NCI-H1105 treated with DMSO at 0.1 percent for 48 hours (cell line): ENCODE results near the gene RIMBP2.

ENCODE experiments used
- DNase-seq: peaks from one replicate; lab custom pipeline; 2025; lab: John Stamatoyannopoulos, UW

RIMBP2 gene

GRCh38 chr12:130440411-130441080 lies 275.6 kb downstream of the RIMBP2 start:
- no peak for DNase-seq

- DNase-seq, result no peak
Measured at GRCh38 chr12:130439250-130439649, 276.8 kb downstream of the RIMBP2 start.

- DNase-seq, result no peak
Measured at GRCh38 chr12:130438711-130439110, 277.4 kb downstream of the RIMBP2 start.

- no peak for DNase-seq
Measured at GRCh38 chr12:130438243-130438620, 277.9 kb downstream of the RIMBP2 start.

GRCh38 chr12:130437555-130438242 lies 278.4 kb downstream of the RIMBP2 start:
- no peak for DNase-seq

- DNase-seq, result no peak
Measured at GRCh38 chr12:130436741-130437501, 279.2 kb downstream of the RIMBP2 start.

- DNase-seq, result no peak
Measured at GRCh38 chr12:130435826-130436225, 280.3 kb downstream of the RIMBP2 start.

- no peak for DNase-seq
Measured at GRCh38 chr12:130435331-130435730, 280.8 kb downstream of the RIMBP2 start.

- DNase-seq, result no peak
Measured at GRCh38 chr12:130434560-130434959, 281.5 kb downstream of the RIMBP2 start.

GRCh38 chr12:130433834-130434233 lies 282.3 kb downstream of the RIMBP2 start:
- DNase-seq, result no peak

GRCh38 chr12:130433411-130433810 lies 282.7 kb downstream of the RIMBP2 start:
- no peak for DNase-seq

- DNase-seq, result no peak
Measured at GRCh38 chr12:130431176-130431575, 284.9 kb downstream of the RIMBP2 start.

GRCh38 chr12:130429656-130430505 lies 286.2 kb downstream of the RIMBP2 start:
- no peak for DNase-seq

- DNase-seq, result no peak
Measured at GRCh38 chr12:130428116-130428515, 288.0 kb downstream of the RIMBP2 start.

- DNase-seq, result no peak
Measured at GRCh38 chr12:130427381-130427887, 288.7 kb downstream of the RIMBP2 start.

GRCh38 chr12:130425698-130426245 lies 290.3 kb downstream of the RIMBP2 start:
- DNase-seq, result no peak

- no peak for DNase-seq
Measured at GRCh38 chr12:130424858-130425697, 291.0 kb downstream of the RIMBP2 start.

GRCh38 chr12:130423991-130424857 lies 291.9 kb downstream of the RIMBP2 start:
- DNase-seq, result no peak

- no peak for DNase-seq
Measured at GRCh38 chr12:130423136-130423535, 293.0 kb downstream of the RIMBP2 start.

- DNase-seq, result no peak
Measured at GRCh38 chr12:130422676-130423075, 293.4 kb downstream of the RIMBP2 start.
